GM15510 (cell line): ENCODE measurements around the gene PLAU.

Source experiments
- POLR2A ChIP-seq: IDR thresholded peaks from 3 replicates; pipeline ENCODE4 v1.6.1; 2011; ENCODE audit warnings: borderline replicate concordance; ENCODE audit not compliant: insufficient read length; ENCODE audit errors: extremely low read depth

The PLAU gene

GRCh38 chr10:73944356-73945100 is 33.6 kb downstream of the PLAU start:
- no peak for TF ChIP-seq POLR2A

DNA sequence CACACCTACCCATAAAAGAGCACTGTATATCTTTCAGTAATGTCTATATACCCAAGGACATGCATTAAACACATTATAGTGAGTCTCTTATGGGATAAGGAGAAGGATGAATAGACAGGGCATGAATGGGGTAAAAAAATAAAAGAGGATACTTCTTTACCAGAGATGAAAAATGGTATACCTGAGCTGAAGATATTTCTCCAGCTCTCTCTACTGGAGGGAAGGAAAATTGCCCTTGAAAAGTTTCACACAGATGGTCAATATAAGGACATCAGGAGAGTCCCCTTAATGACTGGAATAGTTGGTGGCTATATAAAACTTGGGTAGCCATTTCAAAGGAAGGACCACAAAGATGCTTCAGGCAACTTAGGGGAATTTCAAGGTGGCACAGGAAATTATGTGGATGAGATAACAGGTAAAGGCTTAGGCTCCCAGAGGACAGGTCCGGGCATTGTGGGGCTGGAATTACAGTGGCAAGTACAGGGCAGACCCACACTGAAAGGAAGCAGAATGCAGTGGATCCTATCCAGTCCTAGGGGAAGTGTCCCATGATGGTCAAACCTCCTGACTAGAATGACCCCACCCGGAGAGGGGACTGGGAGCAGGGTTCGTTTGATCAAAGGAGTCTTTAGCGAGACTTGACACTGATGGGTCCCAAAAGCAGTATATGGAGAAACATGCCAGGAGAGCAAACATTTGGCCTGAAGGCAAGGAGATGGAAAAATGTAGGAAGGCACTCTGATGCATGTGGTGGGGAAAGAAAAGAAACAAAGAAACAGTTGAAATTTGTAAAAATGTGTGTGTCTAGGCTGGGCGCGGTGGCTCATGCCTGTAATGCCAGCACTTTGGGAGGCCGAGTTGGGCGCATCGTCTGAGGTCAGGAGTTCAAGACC is 35.6 kb downstream of the PLAU start:
- no peak for TF ChIP-seq POLR2A

GRCh38 chr10:73948947-73949633 is 38.2 kb downstream of the PLAU start:
- no peak for TF ChIP-seq POLR2A

GRCh38 chr10:73950155-73950948 is 39.4 kb downstream of the PLAU start:
- TF ChIP-seq POLR2A, result no peak

DNA sequence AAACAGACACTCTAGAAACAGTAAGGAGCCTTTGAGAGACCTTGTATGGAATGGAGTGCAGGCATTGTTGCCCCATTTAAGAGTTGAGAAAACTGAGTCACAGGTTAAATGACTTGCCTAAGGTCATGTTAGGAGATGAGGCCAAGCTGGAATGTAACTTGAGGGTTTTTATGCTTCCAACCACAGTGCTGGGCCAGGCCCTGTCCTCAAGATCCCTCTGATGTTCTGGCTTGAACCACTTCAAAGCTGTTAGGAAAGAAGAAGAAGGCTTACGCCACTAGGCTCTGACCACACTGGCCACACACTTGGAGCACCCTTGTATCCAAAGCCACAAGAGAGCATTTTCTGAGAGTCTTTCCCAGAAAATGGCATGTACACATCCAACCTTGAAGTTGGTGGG is 42.7 kb downstream of the PLAU start:
- TF ChIP-seq POLR2A, result no peak

DNA sequence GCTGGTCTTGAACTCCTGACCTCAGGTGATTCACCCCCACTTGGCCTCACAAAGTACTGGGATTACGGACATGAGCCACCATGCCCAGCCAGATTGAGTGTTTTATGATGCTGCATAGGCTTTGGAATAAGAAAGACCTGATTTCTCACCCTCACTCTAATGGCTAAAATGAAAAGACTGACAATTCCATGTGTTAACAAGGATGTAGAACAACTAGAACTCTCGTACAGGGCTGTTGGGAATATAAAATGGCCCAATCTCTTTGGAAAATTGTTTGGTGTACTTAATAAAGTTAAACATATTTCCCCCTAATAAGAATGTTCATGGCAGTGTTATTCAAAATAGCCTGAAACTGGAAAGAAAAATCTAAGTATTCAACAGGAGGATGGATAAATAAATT is 43.8 kb downstream of the PLAU start:
- TF ChIP-seq POLR2A, result no peak

DNA sequence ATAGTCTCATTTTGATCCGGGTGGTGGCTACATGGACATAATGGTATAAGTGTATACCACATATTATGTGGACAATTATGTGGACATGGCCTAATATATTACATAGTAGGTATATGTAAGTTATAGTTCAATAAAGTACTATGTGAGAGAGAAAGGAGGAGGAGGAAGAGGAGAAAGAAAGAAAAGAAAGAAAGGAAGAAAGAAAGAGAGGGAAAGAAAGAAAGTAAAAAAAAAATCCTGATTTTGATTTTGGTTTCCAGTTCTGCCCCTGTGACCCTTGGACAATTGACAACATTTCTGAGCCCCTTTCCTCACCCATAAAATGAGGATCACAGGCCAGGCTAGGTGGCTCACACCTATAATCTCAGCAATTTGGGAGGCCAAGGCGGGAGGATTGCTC is 44.8 kb downstream of the PLAU start:
- TF ChIP-seq POLR2A, result no peak

- TF ChIP-seq POLR2A, result no peak
Measured at GRCh38 chr10:73956476-73957359, 45.8 kb downstream of the PLAU start.

DNA sequence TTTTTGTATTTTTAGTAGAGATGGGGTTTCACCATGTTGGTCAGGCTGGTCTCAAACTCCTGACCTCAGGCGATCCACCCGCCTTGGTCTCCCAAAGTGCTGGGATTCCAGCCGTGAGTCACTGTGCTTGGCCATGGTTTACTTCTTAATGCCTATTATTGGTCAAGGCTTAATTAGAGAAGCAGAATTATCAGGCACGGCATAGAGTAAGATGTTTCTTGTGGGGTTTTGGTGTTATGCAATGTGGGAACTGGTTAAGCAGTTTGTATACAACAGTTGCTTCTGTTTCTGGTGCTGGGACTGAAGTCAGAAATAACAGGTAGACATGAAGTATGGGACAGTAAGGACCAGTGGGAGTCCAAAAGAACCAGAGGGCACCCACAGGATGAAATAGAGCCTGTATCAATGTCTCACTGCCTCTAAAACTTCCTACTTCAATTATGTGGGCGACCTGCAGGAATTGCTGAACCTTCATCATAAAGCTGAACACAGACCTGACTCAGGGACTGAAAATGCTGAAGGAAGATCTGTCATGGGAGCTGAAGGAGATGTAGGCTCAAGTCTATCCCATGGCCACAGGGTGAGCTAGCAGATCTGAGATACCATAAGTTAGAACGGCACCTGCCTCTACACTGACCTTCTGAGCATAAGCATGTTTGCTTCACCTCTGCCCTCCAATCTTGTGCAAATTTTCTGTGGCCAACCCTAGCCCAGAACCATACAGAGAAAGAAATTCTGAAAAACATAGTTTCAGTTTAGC is 48.7 kb downstream of the PLAU start:
- TF ChIP-seq POLR2A, result no peak

DNA sequence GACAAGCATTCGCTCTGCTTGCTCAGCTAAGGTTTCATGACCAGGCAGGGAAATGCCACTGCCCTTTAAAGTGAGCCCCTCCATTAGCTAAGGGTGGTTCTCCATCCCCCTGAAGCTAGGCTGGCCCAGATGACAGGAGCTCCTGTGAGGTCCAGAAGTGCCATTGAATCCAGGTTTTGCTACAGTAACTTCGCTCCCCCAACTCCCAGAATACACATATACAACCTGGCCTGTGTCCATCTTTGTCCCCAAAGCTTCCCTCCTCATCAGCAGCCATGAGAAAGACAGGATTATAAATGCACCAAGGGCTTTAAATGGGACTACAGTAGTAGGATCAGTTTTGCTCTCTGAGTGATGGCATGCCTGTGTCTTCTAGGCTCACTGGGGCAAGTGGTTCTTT is 51.5 kb downstream of the PLAU start:
- TF ChIP-seq POLR2A, result no peak

- no peak for TF ChIP-seq POLR2A
Measured at GRCh38 chr10:73964743-73965142, 53.8 kb downstream of the PLAU start.

- no peak for TF ChIP-seq POLR2A
Measured at GRCh38 chr10:73965890-73966768, 55.2 kb downstream of the PLAU start.
